Neural cell (in vitro differentiated cells): ENCODE results near the gene ULK3.

ENCODE experiments used
- CTCF ChIP-seq: fragments of 450-650 bp; IDR thresholded peaks from 2 replicates; pipeline ENCODE4 v1.5.1; 2014; ENCODE audit warnings: antibody characterized with exemption, mild to moderate bottlenecking, moderate library complexity; ENCODE audit not compliant: poor library complexity, severe bottlenecking
- EP300 ChIP-seq: fragments of 450-650 bp; conservative IDR thresholded peaks from 2 replicates; pipeline ENCODE4 v1.6.1; 2014; ENCODE audit warnings: antibody characterized with exemption, mild to moderate bottlenecking, moderate library complexity; ENCODE audit not compliant: poor library complexity, severe bottlenecking
- EZH2 ChIP-seq: fragments of 200-600, 300-800 bp; shearing (Covaris generic), sonication (generic); IDR thresholded peaks from 2 replicates; pipeline ENCODE4 v1.6.1; 2014; ENCODE audit warnings: antibody characterized with exemption, low read length, borderline replicate concordance, mild to moderate bottlenecking; ENCODE audit not compliant: insufficient read depth, poor library complexity, severe bottlenecking
- REST ChIP-seq: IDR thresholded peaks from 2 replicates; pipeline ENCODE4 v1.6.1; 2012; ENCODE audit warnings: borderline replicate concordance

- TF ChIP-seq EZH2 (no peak), CTCF (no peak), REST (no peak), EP300 (no peak)
These were observed 21.3 kb upstream of the ULK3 start for GRCh38 chr15:74864296-74864695.
